H1 (cell line): ENCODE measurements around the gene ARMH3. TPM values are rescaled to one million over a fixed set of nuclear protein-coding genes. Genes with fewer than 3 reads are reported as not detected.

Source experiments
- CTCF ChIA-PET: fragments of 300-600 bp; sonication (Branson Sonifier 250); formaldehyde crosslinking; loops from one replicate; lab custom pipeline; 2021; ENCODE audit not compliant: partially characterized antibody; lab: Charles Lee
- POLR2A ChIA-PET: fragments of 300-600 bp; sonication (Branson Sonifier 250); formaldehyde crosslinking; loops from one replicate; lab custom pipeline; 2021; ENCODE audit warnings: inconsistent platforms; ENCODE audit not compliant: partially characterized antibody; lab: Charles Lee
- DNase-seq, 2 experiments: peaks; one replicate each; pipeline versions ENCODE4 v3.0.0 to v3.0.0-alpha.2; 2010 to 2022; ENCODE audit warnings: low spot score in 2 of 2, low read depth in 1 of 2, mixed read lengths in 1 of 2
- FAIRE-seq: peaks from 2 replicates; lab custom pipeline; 2011; peaks lifted over from hg19 to GRCh38; lab: Jason Lieb, UNC
- H2AFZ ChIP-seq: 2 replicates; pipeline ENCODE4 v1.8.1; 2012; ENCODE audit warnings: low read length, inconsistent platforms
- H2AK5ac ChIP-seq: 2 replicates; pipeline ENCODE4 v1.6.1; 2013; ENCODE audit warnings: low read depth, low read length
- H2BK120ac ChIP-seq: replicated peaks from 2 replicates; pipeline ENCODE3; 2013; ENCODE audit warnings: low read depth, low read length, inconsistent platforms
- H2BK12ac ChIP-seq: 2 replicates; pipeline ENCODE4 v1.6.1; 2013; ENCODE audit warnings: low read depth, low read length
- H2BK15ac ChIP-seq: 2 replicates; pipeline ENCODE4 v1.6.1; 2013; ENCODE audit warnings: low read length
- H2BK20ac ChIP-seq: 2 replicates; pipeline ENCODE4 v1.6.1; 2013; ENCODE audit warnings: low read length
- H2BK5ac ChIP-seq: 2 replicates; pipeline ENCODE4 v1.6.1; 2013; ENCODE audit warnings: low read depth, low read length
- H3K14ac ChIP-seq: 2 replicates; pipeline ENCODE4 v1.6.1; 2013; ENCODE audit warnings: inconsistent platforms; ENCODE audit not compliant: insufficient read length
- H3K18ac ChIP-seq: 2 replicates; pipeline ENCODE4 v1.6.1; 2013; ENCODE audit warnings: low read length; ENCODE audit errors: extremely low read depth
- H3K23ac ChIP-seq: 2 replicates; pipeline ENCODE4 v1.6.1; 2013; ENCODE audit warnings: inconsistent platforms; ENCODE audit not compliant: insufficient read length
- H3K23me2 ChIP-seq: 2 replicates; pipeline ENCODE4 v1.6.1; 2013; ENCODE audit warnings: low read depth, low read length
- H3K27ac ChIP-seq: 2 replicates; pipeline ENCODE4 v1.6.1; 2011; ENCODE audit warnings: low read depth, low read length, inconsistent platforms
- H3K27me3 ChIP-seq, 4 experiments: replicated peaks in 1 of 4; 1 replicate in 1 of 4; 2 replicates in 3 of 4; pipeline versions ENCODE4 v1.6.1 to v1.8.1; 2011 to 2013; ENCODE audit warnings: low read length in 3 of 4, mild to moderate bottlenecking in 3 of 4, inconsistent platforms in 2 of 4, mixed read lengths in 2 of 4, moderate library complexity in 1 of 4; ENCODE audit not compliant: control insufficient read depth in 3 of 4, insufficient read depth in 3 of 4; ENCODE audit errors: extremely low read depth in 1 of 4
- H3K36me3 ChIP-seq, 4 experiments: 2 replicates each; pipeline versions ENCODE4 v1.6.1 to v1.8.1; 2011 to 2013; ENCODE audit warnings: mild to moderate bottlenecking in 4 of 4, low read length in 3 of 4, moderate library complexity in 2 of 4, control low read depth in 1 of 4, inconsistent platforms in 1 of 4; ENCODE audit not compliant: insufficient read depth in 4 of 4, control insufficient read depth in 2 of 4
- H3K4ac ChIP-seq: replicated peaks from 2 replicates; pipeline ENCODE3; 2013; ENCODE audit warnings: low read length, low read depth, mixed read lengths, inconsistent platforms; ENCODE audit not compliant: insufficient read length
- H3K4me1 ChIP-seq, 4 experiments: replicated peaks in 1 of 4; 1 replicate in 1 of 4; 2 replicates in 3 of 4; pipeline versions ENCODE4 v1.6.1 to v1.8.1; 2011 to 2013; ENCODE audit warnings: low read length in 3 of 4, inconsistent platforms in 2 of 4, mixed read lengths in 1 of 4; ENCODE audit not compliant: insufficient read depth in 4 of 4, control insufficient read depth in 3 of 4
- H3K4me2 ChIP-seq, 2 experiments: 2 replicates each; pipeline versions ENCODE4 v1.6.1 to v1.8.1; 2011 to 2013; ENCODE audit warnings: low read depth in 2 of 2, low read length in 2 of 2, control low read depth in 1 of 2, inconsistent platforms in 1 of 2, mild to moderate bottlenecking in 1 of 2; ENCODE audit not compliant: insufficient read depth in 1 of 2
- H3K4me3 ChIP-seq, 4 experiments: fragments of 200-600, 300-600 bp in 1 of 4; sonication (generic), shearing (Covaris generic), sonication (Bioruptor Twin) in 1 of 4; 2 replicates each; pipeline versions ENCODE4 v1.5.1 to v1.8.1; 2011 to 2016; ENCODE audit warnings: low read length in 4 of 4, low read depth in 3 of 4, control low read depth in 2 of 4, inconsistent platforms in 2 of 4, mild to moderate bottlenecking in 2 of 4, mixed read lengths in 1 of 4, moderate library complexity in 1 of 4; ENCODE audit not compliant: insufficient read depth in 2 of 4; ENCODE audit errors: extremely low read depth in 1 of 4
- H3K56ac ChIP-seq: replicated peaks from 2 replicates; pipeline ENCODE3; 2013; ENCODE audit warnings: low read depth, mild to moderate bottlenecking, mixed read lengths, low read length, inconsistent platforms; ENCODE audit not compliant: insufficient read length
- H3K79me1 ChIP-seq: 2 replicates; pipeline ENCODE4 v1.6.1; 2013; ENCODE audit warnings: low read depth, low read length, control low read depth
- H3K79me2 ChIP-seq, 2 experiments: 2 replicates each; pipeline versions ENCODE4 v1.6.1 to v1.8.1; 2012 to 2013; ENCODE audit warnings: low read length in 2 of 2, mild to moderate bottlenecking in 2 of 2, inconsistent platforms in 1 of 2; ENCODE audit not compliant: insufficient read depth in 2 of 2, control insufficient read depth in 1 of 2
- H3K9ac ChIP-seq, 4 experiments: replicated peaks in 1 of 4; 1 replicate in 1 of 4; 2 replicates in 3 of 4; pipeline versions ENCODE4 v1.6.1 to v1.8.1; 2011 to 2013; ENCODE audit warnings: low read depth in 3 of 4, low read length in 3 of 4, control low read depth in 2 of 4, mild to moderate bottlenecking in 2 of 4, moderate library complexity in 2 of 4, inconsistent platforms in 1 of 4; ENCODE audit errors: extremely low read depth in 1 of 4
- H3K9me3 ChIP-seq, 2 experiments: 2 replicates each; pipeline versions ENCODE4 v1.6.1 to v1.8.1; 2012 to 2013; ENCODE audit warnings: mild to moderate bottlenecking in 2 of 2, moderate library complexity in 2 of 2, control low read depth in 1 of 2, inconsistent platforms in 1 of 2, low read depth in 1 of 2, low read length in 1 of 2, mixed read lengths in 1 of 2; ENCODE audit not compliant: insufficient read depth in 2 of 2
- H4K20me1 ChIP-seq, 2 experiments: replicated peaks in 1 of 2; 2 replicates each; pipeline versions ENCODE3 to v1.8.1; 2011 to 2013; ENCODE audit warnings: inconsistent platforms in 2 of 2, low read length in 2 of 2, mild to moderate bottlenecking in 1 of 2; ENCODE audit not compliant: insufficient read depth in 2 of 2, control insufficient read depth in 1 of 2
- H4K5ac ChIP-seq: 2 replicates; pipeline ENCODE4 v1.6.1; 2013; ENCODE audit warnings: low read length, low read depth, mixed read lengths, inconsistent platforms; ENCODE audit not compliant: insufficient read length
- H4K8ac ChIP-seq: 2 replicates; pipeline ENCODE4 v1.8.0; 2013; ENCODE audit warnings: mild to moderate bottlenecking, moderate library complexity, low read length, inconsistent platforms; ENCODE audit not compliant: insufficient read depth; ENCODE audit errors: extremely low read depth
- H4K91ac ChIP-seq: replicated peaks from 2 replicates; pipeline ENCODE3; 2013; ENCODE audit warnings: low read length, mixed read lengths, inconsistent platforms; ENCODE audit not compliant: insufficient read length
- FOSL1 ChIP-seq: IDR thresholded peaks from 2 replicates; pipeline ENCODE4 v1.6.1; 2011; ENCODE audit warnings: mild to moderate bottlenecking, low read depth, low read length, moderate library complexity; ENCODE audit not compliant: insufficient read depth
- WGBS, 2 experiments: shearing (Covaris generic) in 1 of 2; methylation state at CpG; one replicate each; pipeline versions ENCODE4 v1.1.6 to v1.1.7; 2013 to 2015; ENCODE audit warnings: low lambda C conversion rate in 2 of 2, mixed read lengths in 2 of 2, inconsistent platforms in 1 of 2, low coverage in 1 of 2, missing lambda C conversion rate in 1 of 2; ENCODE audit not compliant: insufficient replicate concordance in 2 of 2, insufficient coverage in 1 of 2, insufficient read length in 1 of 2; ENCODE audit errors: extremely low coverage in 1 of 2, missing lambda C conversion rate in 1 of 2; 5-methylcytosine and 5-hydroxymethylcytosine counted together
- polyA plus RNA-seq, 7 experiments: library from polyadenylated mRNA; depleted of rRNA in 3 of 7; stranded (reverse) in 5 of 7; unstranded in 2 of 7; fragments of >200 nt in 5 of 7; fragments of 200-250 nt in 2 of 7; gene quantifications; 1 replicate in 5 of 7; 2 replicates in 1 of 7; 4 replicates in 1 of 7; pipeline versions ENCODE4 v1.2.1 to v1.2.3, GENCODE V29; 2011 to 2013; ENCODE audit warnings: missing spikeins in 2 of 7, mixed read lengths in 2 of 7
- total RNA-seq: library from RNA; stranded (reverse); fragmentation: NEBNext Ultra II Directional; extraction: Animal tissue kit (Norgen Biotek cat#: 25700); gene quantifications from 2 replicates; pipeline ENCODE4 v1.2.1, GENCODE V29; 2021

ARMH3 gene
- total and polyA plus RNA-seq, 2 of the 8 experiments (the other 6 are each of a cell fraction or from before 2014, with no cell fraction given): 11.6 to 18.3 TPM

DNA sequence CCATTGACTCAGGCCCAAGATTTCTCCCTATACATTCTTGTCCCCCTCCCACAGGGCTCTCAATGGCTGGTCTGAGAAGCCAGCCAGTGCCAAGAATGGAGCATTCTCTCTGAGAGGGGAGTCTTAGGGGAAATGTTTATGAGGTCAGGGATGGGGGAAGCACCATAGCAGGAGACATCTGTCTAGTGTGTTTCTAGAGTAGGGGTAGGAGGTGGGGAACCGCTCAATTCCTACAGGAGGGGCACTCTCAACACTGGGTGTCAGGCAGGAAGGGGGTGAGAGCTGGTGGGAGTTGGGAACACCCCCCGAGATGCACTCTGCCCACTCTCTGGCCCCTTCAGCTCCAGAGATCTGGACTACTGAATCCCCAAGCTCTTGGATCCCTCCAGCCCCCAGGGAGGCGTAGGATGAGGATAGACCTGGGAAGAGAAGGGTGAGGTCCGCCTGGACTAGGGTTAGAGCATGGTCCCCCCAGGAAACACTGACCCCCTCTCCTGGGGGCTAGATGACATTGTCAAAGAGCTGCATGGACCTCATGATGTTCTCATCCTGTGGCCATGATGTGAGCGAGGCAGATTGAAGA is 229.0 kb downstream of the ARMH3 start:
- no peak for TF ChIP-seq FOSL1
- no peak overlapping the region for H4K5ac ChIP-seq
- H2BK12ac ChIP-seq: no peak overlapping the region
- no peaks in the 10 kb centered on the region for H3K27me3 ChIP-seq
- H2AK5ac ChIP-seq: no peak overlapping the region
- no peak overlapping the region for H3K14ac ChIP-seq
- H3K23ac ChIP-seq: no peak overlapping the region
- no peak overlapping the region for H3K4me3 ChIP-seq
- no peak overlapping the region for H2BK20ac ChIP-seq
- peaks cover 7 to 21% (median 15%) of the 10 kb centered on the region in 4 experiments for H3K4me1 ChIP-seq
- no peak overlapping the region for H2AFZ ChIP-seq
- no peak overlapping the region for H3K27ac ChIP-seq
- H3K4ac ChIP-seq: no peak overlapping the region
- no peaks in the 10 kb centered on the region; a peak in 1 of 8 replicates for H3K36me3 ChIP-seq
- no peak overlapping the region for H3K56ac ChIP-seq
- peaks cover 4 to 15% of the 10 kb centered on the region in 2 experiments for H4K20me1 ChIP-seq
- WGBS, 2 experiments: 85% methylated on average over 5 of the region's 5 CpGs; no CpG with 5 or more reads in 1 of the 2 experiments
- H2BK5ac ChIP-seq: no peak overlapping the region
- H2BK120ac ChIP-seq: no peak overlapping the region
- DNase-seq (no peak), FAIRE-seq (no peak)
- H4K91ac ChIP-seq: no peak overlapping the region
- no peak overlapping the region for H3K9ac ChIP-seq
- H2BK15ac ChIP-seq: no peak overlapping the region
- no peak overlapping the region for H4K8ac ChIP-seq
- ChIA-PET CTCF (interaction anchor here (0.6 to 2.1 kb wide), 6 partner anchors 9 to 612 kb away, joined by 3 to 5 read pairs (median 4); partner anchors contain the start of gene KCNIP2), POLR2A (interaction anchor here (9.8 kb wide), 1 partner anchor 9 kb away, joined by 100 read pairs; the partner anchor contains the start of gene OGA)
- no peaks in the 10 kb centered on the region for H3K9me3 ChIP-seq
- no peak overlapping the region for H3K18ac ChIP-seq
- no peak overlapping the region for H3K4me2 ChIP-seq
- no peaks in the 10 kb centered on the region; a peak in 1 of 4 replicates for H3K79me2 ChIP-seq
- no peaks in the 10 kb centered on the region; the same call in 1 of the 2 replicates for H3K79me1 ChIP-seq
- H3K23me2 ChIP-seq: peaks cover 12% of the 10 kb centered on the region
